Activated naive CD4-positive, alpha-beta T cell treated with Interleukin-2 at 50 U/mL for 16 hours (primary cell): Measurements from ENCODE around the gene NOMO2.
"Not testable (repeated sequence)": the region's sequence is repeated elsewhere in the genome, so short reads cannot be mapped to it uniquely, and the experiment has no call there.

Experiments
- DNase-seq: peaks from one replicate; pipeline ENCODE4 v3.0.0-alpha.2; 2020

Gene NOMO2

GRCh38 chr16:18518536-18519283 lies 43.2 kb downstream of the NOMO2 start:
- not testable (repeated sequence) for DNase-seq

- not testable (repeated sequence) for DNase-seq
Measured at GRCh38 chr16:18498430-18498829, 63.5 kb downstream of the NOMO2 start.

GRCh38 chr16:18497032-18497431 lies 64.9 kb downstream of the NOMO2 start:
- not testable (repeated sequence) for DNase-seq

GRCh38 chr16:18492118-18492897 lies 69.6 kb downstream of the NOMO2 start:
- DNase-seq = not testable (repeated sequence)

GRCh38 chr16:18436025-18436424 lies 125.9 kb downstream of the NOMO2 start:
- not testable (repeated sequence) for DNase-seq

- not testable (repeated sequence) for DNase-seq
Measured at GRCh38 chr16:18415827-18416226, 146.1 kb downstream of the NOMO2 start.

- DNase-seq = not testable (repeated sequence)
Measured at GRCh38 chr16:18409532-18410293, 152.2 kb downstream of the NOMO2 start.

GRCh38 chr16:18401851-18402657 lies 159.8 kb downstream of the NOMO2 start:
- not testable (repeated sequence) for DNase-seq

GRCh38 chr16:18401159-18401558 lies 160.7 kb downstream of the NOMO2 start:
- peak; percentile 7 for DNase-seq

- not testable (repeated sequence) for DNase-seq
Measured at GRCh38 chr16:18394363-18394762, 167.5 kb downstream of the NOMO2 start.

- DNase-seq = not testable (repeated sequence)
Measured at GRCh38 chr16:18387767-18388166, 174.1 kb downstream of the NOMO2 start.

GRCh38 chr16:18386517-18386916 lies 175.4 kb downstream of the NOMO2 start:
- not testable (repeated sequence) for DNase-seq

- not testable (repeated sequence) for DNase-seq
Measured at GRCh38 chr16:18385285-18385684, 176.6 kb downstream of the NOMO2 start.

- not testable (repeated sequence) for DNase-seq
Measured at GRCh38 chr16:18384869-18385268, 177.0 kb downstream of the NOMO2 start.

GRCh38 chr16:18384098-18384636 lies 177.7 kb downstream of the NOMO2 start:
- not testable (repeated sequence) for DNase-seq

GRCh38 chr16:18382696-18383095 lies 179.2 kb downstream of the NOMO2 start:
- not testable (repeated sequence) for DNase-seq
